H1 (cell line): ENCODE measurements around the gene C22orf42. TPM values are rescaled to one million over a fixed set of nuclear protein-coding genes. Genes with fewer than 3 reads are reported as not detected.

Experiments used
- EZH2 ChIP-seq: fragments of 200-600 bp; sonication (generic); IDR thresholded peaks from 2 replicates; pipeline ENCODE4 v1.7.1; 2012; ENCODE audit warnings: low read depth, mild to moderate bottlenecking, moderate library complexity, low read length, inconsistent platforms; ENCODE audit not compliant: severe bottlenecking
- polyA plus RNA-seq, 7 experiments: library from polyadenylated mRNA; depleted of rRNA in 3 of 7; stranded (reverse) in 5 of 7; unstranded in 2 of 7; fragments of >200 nt in 5 of 7; fragments of 200-250 nt in 2 of 7; gene quantifications; 1 replicate in 5 of 7; 2 replicates in 1 of 7; 4 replicates in 1 of 7; pipeline versions ENCODE4 v1.2.1 to v1.2.3, GENCODE V29; 2011 to 2013; ENCODE audit warnings: missing spikeins in 2 of 7, mixed read lengths in 2 of 7
- total RNA-seq: library from RNA; stranded (reverse); fragmentation: NEBNext Ultra II Directional; extraction: Animal tissue kit (Norgen Biotek cat#: 25700); gene quantifications from 2 replicates; pipeline ENCODE4 v1.2.1, GENCODE V29; 2021

Gene C22orf42
- total and polyA plus RNA-seq, 2 of the 8 experiments (the other 6 are each of a cell fraction or from before 2014, with no cell fraction given): 0.50 TPM; not detected in 1

GRCh38 chr22:32144496-32145274 is 14.4 kb downstream of the C22orf42 start (continued):
- TF ChIP-seq EZH2: no peak
- TF ChIP-seq, all 59 proteins: peak for 0
